Pancreas (tissue), 10 donors: Measurements from ENCODE around the gene IL1R1. TPM values are rescaled to one million over a fixed set of nuclear protein-coding genes. Genes with fewer than 3 reads are reported as not detected.
A peak's percentile ranks its signal among the peaks of the same experiment; 100 is the strongest.

Source experiments
- ATAC-seq, 4 donors: fragments of 200-7000 bp; cut with Tn5 transposase; one replicate each; pipeline versions ENCODE4 v1.8.0 to v1.9.1; 2020; ENCODE audit warnings: mild to moderate bottlenecking in 4 of 4, moderate library complexity in 4 of 4
- DNase-seq, 6 donors: peaks; one replicate each; pipeline ENCODE4 v3.0.0-alpha.2; 2020
- FAIRE-seq: peaks from 2 replicates; lab custom pipeline; 2012; peaks lifted over from hg19 to GRCh38; lab: Jason Lieb, UNC
- H3K27ac ChIP-seq, 4 donors: fragments of 200-600 bp; sonication (generic); 1 replicate in 3 of 4; 2 replicates in 1 of 4; pipeline versions ENCODE4 v1.5.0 to v1.8.0; 2020
- H3K27me3 ChIP-seq, 4 donors: fragments of 200-600 bp; one replicate each; pipeline ENCODE4 v1.8.0; 2021
- H3K36me3 ChIP-seq, 3 donors: fragments of 200-600 bp; sonication (generic) in 1 of 3; one replicate each; pipeline versions ENCODE4 v1.5.0 to v1.8.0; 2020 to 2021
- H3K4me1 ChIP-seq, 3 donors: fragments of 200-600 bp; one replicate each; pipeline ENCODE4 v1.8.0; 2021
- H3K4me3 ChIP-seq, 4 donors: fragments of 200-600 bp; sonication (generic) in 2 of 4; one replicate each; pipeline versions ENCODE4 v1.5.0 to v1.8.0; 2020 to 2021
- H3K9me3 ChIP-seq, 4 donors: fragments of 200-600 bp; one replicate each; pipeline ENCODE4 v1.8.0; 2021
- WGBS, 2 donors: extraction: QIAGEN DNeasy Blood & Tissue Kit; methylation state at CpG; one replicate each; pipeline ENCODE4 v1.1.7; 2013; 5-methylcytosine and 5-hydroxymethylcytosine counted together
- intact Hi-C, 3 donors: fragments of 100-400 bp; cut with DNase I; formaldehyde crosslinking; loops; one replicate each; pipeline versions ENCODE4 v1.11.1 to v1.14.2; 2022
- polyA plus RNA-seq, 2 donors: library from polyadenylated mRNA; stranded (reverse); fragments of 200-250 nt; gene quantifications; one replicate each; pipeline ENCODE4 v1.2.3, GENCODE V29; 2013
- total RNA-seq, 6 donors: library from RNA; stranded (reverse); fragmentation: NEBNext Ultra II Directional in 4 of 6; extraction: Animal tissue kit (Norgen Biotek cat#: 25700) in 4 of 6; gene quantifications; one replicate each; pipeline versions ENCODE4 v1.2.1 to v1.2.4, GENCODE V29; 2021 to 2023
- TF ChIP-seq, protein P1 (sequence below), 4 donors: fragments of 200-600 bp; sonication (generic) in 3 of 4; IDR thresholded peaks; one replicate each; pipeline versions ENCODE4 v1.5.0 to v1.8.0; 2021; ENCODE audit warnings: antibody characterized with exemption in 4 of 4
- donor health status: healthy with polysubstance abuse.
- donor health status: DM: no; HTN: no; CAD: no; lungs with moderate emphysema.
- donor health status: DM: no; HTN: no; CAD: no.
- donor health status: control.
- donor health status: control.
- donor health status: Bipolar disorder and iron deficiency.
- donor health status: DM: yes; HTN: yes; CAD: no.
- donor health status: DM: no; HTN: no; CAD: no.
- donor health status: DM: no; HTN: no; CAD: no.
- donor health status: DM: yes; HTN: yes; CAD: no.

IL1R1 gene
- total and polyA plus RNA-seq, 8 donors: 17.1 to 74.5 (median 26.8) TPM

DNA sequence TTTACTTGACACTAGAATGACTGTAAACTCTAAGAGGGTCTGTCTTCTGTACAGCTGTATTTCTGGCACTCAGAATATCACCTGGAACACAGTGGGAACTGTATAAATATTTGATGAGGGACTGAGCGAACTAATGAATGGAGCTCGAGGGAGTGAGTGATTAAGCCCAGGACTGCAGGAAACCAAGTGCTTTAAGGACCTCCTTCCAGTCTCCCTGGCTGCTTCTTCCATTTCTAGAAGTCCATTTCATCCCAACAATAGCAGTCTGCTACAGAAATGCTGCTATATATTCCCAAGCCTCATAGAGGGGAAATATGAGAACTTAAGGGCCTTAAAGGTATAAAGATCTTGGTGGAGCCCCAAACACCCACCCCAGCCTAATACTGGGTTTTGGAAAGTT lies 41.5 kb downstream of the IL1R1 start:
- intact Hi-C loops: no loop called here
- no peak for FAIRE-seq

DNA sequence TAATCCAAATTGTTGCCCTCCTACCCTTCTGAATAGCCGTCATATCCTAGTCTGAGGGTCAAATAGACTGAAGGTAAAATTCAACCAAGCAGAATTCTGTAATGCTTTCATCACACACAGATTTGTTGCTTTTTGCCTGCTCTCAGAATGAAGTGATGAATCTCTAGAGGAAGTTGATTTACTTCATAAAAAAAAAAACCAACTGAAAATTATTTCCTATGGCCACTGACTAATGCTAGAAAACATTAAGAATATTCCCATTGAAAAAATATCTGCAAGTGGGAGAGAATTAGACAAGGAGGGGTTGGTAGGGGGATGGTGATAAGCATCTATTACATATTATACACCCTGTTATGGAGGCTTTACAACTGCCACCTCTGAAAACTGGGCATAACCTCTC lies 42.0 kb downstream of the IL1R1 start:
- no peak for FAIRE-seq

More for the DNA sequence above, 41.5 kb downstream of the IL1R1 start:
- WGBS, 2 donors: 41 to 45% methylated on average over 2 of the region's 2 CpGs
- Histone ChIP-seq H3K9me3 (no peaks in the 10 kb centered on the region), H3K27me3 (no peaks in the 10 kb centered on the region), H3K4me1 (peaks cover 0 to 3% (median 0%) of the 10 kb centered on the region in 3 donors), H3K36me3 (no peaks in the 10 kb centered on the region), H3K27ac (no peak overlapping the region), H3K4me3 (no peak overlapping the region)
- ATAC-seq (no peak), DNase-seq (no peak)
- TF ChIP-seq, protein P1, sequence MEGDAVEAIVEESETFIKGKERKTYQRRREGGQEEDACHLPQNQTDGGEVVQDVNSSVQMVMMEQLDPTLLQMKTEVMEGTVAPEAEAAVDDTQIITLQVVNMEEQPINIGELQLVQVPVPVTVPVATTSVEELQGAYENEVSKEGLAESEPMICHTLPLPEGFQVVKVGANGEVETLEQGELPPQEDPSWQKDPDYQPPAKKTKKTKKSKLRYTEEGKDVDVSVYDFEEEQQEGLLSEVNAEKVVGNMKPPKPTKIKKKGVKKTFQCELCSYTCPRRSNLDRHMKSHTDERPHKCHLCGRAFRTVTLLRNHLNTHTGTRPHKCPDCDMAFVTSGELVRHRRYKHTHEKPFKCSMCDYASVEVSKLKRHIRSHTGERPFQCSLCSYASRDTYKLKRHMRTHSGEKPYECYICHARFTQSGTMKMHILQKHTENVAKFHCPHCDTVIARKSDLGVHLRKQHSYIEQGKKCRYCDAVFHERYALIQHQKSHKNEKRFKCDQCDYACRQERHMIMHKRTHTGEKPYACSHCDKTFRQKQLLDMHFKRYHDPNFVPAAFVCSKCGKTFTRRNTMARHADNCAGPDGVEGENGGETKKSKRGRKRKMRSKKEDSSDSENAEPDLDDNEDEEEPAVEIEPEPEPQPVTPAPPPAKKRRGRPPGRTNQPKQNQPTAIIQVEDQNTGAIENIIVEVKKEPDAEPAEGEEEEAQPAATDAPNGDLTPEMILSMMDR (IDR thresholded peaks at IDR 0.05): no peak

DNA sequence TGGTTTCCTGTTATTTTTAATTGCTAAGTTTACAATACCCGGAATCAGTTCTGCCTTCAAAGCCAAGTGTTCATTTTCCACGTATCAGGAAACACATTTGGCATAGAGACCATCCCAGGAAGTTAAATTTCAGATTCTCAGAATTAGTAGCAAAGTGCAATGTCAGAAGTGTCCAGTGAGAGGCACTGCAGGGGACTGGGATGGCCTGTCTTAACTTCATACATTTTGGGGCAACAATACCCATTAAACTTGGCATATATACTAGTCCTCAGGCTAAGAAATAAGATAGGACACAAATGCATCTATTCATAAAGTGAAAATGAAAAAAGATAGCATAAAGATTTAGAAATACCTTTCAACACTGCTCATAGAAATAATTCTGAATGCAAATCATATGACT lies 42.8 kb downstream of the IL1R1 start:
- 9 to 10% methylated on average over 2 of the region's 2 CpGs for WGBS, 2 donors
- intact Hi-C loops: no loop called here
- ATAC-seq: peak in 1 of 4 donors; percentile 23
- Histone ChIP-seq H3K4me3 (no peak overlapping the region), H3K27ac (no peak overlapping the region), H3K4me1 (peaks cover 0 to 3% (median 2%) of the 10 kb centered on the region in 3 donors), H3K36me3 (no peaks in the 10 kb centered on the region), H3K27me3 (no peaks in the 10 kb centered on the region), H3K9me3 (no peaks in the 10 kb centered on the region)
- DNase-seq: no peak
- no peak for FAIRE-seq
- TF ChIP-seq, protein P1 (IDR thresholded peaks at IDR 0.05): peak; percentile 6 to 20 (median 18)

More for the DNA sequence above, 42.0 kb downstream of the IL1R1 start:
- TF ChIP-seq, protein P1 (IDR thresholded peaks at IDR 0.05): no peak
- 95 to 97% methylated on average over 1 of the region's 1 CpG for WGBS, 2 donors
- Histone ChIP-seq H3K27me3 (no peaks in the 10 kb centered on the region), H3K36me3 (no peaks in the 10 kb centered on the region), H3K4me3 (no peak overlapping the region), H3K4me1 (peaks cover 0 to under 1% (median 0%) of the 10 kb centered on the region in 3 donors), H3K27ac (no peak overlapping the region), H3K9me3 (no peaks in the 10 kb centered on the region)
- intact Hi-C loops: no loop called here
- ATAC-seq (no peak), DNase-seq (no peak)

DNA sequence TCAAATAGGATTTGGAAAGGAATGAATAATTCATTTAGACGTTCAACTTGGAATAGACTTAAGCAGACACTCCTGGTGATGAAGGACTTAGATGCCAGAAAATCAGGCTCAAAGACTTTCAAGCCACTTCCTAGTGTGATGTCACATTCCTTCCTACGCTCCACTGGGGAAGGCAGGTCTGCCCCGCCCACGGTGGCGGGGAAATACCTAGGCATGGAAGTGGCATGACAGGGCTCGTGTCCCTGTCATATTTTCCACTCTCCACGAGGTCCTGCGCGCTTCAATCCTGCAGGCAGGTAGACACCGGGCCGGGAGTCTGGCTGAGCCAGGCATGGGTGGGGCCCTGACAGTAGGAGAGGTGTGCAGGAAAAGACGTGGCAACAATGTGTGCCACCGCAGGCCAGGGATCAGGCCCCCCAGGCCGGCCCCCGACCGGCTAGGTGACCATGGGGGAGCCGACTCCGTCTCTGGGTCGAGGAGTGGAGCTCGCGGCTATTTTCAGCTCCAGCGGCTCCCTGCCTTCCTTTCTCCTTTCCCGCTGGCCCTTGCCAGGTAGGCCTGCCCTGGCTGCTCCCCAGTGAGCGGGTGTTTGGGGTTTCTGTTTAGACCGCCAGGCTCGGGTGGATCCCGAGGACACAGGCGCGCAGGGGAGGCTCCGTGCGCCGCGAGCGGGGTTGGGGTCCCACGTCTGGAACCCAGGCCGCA lies 44.4 kb downstream of the IL1R1 start, which contains the start of gene IL1RL2:
Gene IL1RL2 (plus strand): TSS at position 233 of the 705 bp plus-strand sequence. CDS start 845 bp downstream, outside the sequence.
- DNase-seq (peak in 2 of 6 donors; percentile 32 to 70), FAIRE-seq (no peak), ATAC-seq (peak; percentile 16 to 21 (median 18))
- Histone ChIP-seq H3K36me3 (no peaks in the 10 kb centered on the region), H3K27ac (peak within 1 kb of the TSS in 2 of 4 donors; percentile 9 to 32), H3K9me3 (no peaks in the 10 kb centered on the region), H3K4me1 (peaks cover 0 to 10% (median 7%) of the 10 kb centered on the region in 3 donors), H3K27me3 (no peaks in the 10 kb centered on the region), H3K4me3 (peak within 1 kb of the TSS in 3 of 4 donors; percentile 5 to 40 (median 25))
- intact Hi-C loops: no loop called here
- 68 to 72% methylated on average over 30 to 36 of the region's 36 CpGs for WGBS, 2 donors
- TF ChIP-seq, protein P1 (IDR thresholded peaks at IDR 0.05): no peak
